Measurements from ENCODE around the gene BRINP1.

Gene BRINP1, protein sequence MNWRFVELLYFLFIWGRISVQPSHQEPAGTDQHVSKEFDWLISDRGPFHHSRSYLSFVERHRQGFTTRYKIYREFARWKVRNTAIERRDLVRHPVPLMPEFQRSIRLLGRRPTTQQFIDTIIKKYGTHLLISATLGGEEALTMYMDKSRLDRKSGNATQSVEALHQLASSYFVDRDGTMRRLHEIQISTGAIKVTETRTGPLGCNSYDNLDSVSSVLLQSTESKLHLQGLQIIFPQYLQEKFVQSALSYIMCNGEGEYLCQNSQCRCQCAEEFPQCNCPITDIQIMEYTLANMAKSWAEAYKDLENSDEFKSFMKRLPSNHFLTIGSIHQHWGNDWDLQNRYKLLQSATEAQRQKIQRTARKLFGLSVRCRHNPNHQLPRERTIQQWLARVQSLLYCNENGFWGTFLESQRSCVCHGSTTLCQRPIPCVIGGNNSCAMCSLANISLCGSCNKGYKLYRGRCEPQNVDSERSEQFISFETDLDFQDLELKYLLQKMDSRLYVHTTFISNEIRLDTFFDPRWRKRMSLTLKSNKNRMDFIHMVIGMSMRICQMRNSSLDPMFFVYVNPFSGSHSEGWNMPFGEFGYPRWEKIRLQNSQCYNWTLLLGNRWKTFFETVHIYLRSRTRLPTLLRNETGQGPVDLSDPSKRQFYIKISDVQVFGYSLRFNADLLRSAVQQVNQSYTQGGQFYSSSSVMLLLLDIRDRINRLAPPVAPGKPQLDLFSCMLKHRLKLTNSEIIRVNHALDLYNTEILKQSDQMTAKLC

DNA sequence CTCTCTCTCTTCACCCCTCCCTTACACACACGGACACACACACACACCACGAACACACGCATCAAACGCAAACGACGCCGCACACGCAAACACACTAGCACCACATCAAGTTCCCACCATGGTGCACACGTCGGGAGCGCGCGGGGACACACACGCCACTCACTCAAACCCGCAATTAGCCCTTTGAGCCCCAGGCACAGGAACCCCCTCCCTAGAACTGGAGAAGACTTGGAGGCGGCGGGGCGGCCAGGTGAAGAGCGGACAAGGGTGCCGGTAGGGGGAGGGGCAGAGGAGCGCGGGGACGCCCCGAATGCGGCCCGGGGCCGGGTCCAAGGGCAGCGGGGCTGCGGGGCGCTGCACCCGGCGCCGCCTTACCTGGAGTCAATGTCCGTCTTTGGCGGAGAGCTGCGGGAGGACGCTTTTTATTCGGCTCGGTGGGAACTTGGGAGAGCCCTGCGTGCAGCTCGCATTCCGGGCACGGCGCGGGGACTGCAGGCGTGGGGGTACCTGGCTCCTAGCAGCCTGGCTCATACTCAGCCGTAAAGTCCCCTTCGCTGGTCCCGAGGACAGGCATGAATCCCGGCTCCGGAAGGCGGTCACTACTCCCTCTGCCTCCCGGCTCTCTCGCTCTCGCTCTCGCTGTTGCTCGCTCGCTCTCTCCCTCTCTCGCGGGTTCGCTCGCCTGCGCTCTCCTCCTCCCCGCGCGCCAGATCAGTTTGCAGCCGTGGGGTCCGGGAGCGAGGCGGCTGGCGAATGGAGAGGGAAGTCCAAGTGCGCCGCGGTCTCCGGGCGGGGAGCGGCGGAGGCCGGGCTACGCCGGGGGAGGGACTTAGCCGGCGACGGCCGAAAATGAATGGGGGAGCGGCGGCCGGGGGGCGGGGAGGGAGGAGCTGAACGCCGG lies at the start of gene BRINP1:
BRINP1 (minus strand) TSS at position 755 of the 901 bp plus-strand sequence. CDS start 56,080 bp downstream, outside the sequence.
- no peak for DNase-seq

DNA sequence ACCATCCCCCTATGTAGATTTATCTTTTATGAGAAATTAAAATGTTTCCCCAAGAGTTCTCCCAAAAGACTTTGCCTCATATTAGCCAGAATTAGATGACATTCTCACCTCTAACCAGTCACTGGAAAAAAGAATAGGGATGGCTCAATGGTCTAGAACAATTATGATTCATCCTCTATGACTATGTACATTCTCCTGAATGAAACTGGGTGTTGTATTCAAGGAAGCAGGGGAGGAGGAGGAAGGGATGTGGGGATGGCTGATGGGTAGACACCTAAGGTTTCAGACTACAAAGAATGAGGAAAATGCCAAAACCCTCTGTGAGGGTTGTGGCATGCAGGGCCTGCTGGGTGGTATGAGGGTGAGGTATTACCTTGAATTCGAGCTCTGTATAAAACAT lies 49.5 kb upstream of the BRINP1 start:
- no peak for DNase-seq

DNA sequence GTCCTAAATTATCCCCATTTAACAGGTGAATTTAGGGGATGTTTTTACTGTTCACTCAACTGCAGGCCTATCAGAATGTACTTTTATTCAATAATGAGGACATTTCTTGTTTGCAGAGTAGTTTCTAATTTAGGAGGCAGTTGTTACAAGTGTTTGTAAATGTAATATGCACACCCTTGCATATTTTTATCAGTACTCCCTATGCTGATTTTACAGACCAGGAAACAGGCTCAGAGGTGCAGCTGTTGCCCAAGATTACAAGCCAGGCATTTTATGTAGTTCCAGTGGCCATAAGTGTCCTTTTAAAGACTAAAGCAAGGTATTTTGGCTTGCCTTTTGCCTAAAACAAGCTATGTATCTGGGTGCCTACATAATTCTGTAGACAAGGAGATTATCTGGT lies 47.6 kb upstream of the BRINP1 start:
- DNase-seq, result no peak

DNA sequence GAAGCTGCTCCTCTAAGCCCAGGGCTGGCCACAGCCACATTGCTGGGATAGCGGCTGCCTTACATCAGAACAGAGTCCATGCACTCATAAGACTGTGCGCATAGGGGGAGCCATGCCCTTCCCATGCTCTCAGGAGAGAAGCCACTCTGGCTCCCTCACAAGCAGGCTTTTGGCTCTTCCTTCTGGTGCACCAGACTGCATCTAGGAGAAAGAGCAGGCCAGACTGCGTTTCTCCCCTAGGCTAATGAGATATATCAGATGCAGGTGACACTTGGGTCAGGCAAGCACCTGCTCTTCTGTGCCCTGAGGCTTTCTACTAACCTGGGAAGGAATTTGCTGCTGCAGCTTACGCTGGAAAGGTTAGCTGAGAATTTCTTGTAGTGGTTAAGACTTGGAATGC lies 43.2 kb upstream of the BRINP1 start:
- no peak for DNase-seq

DNA sequence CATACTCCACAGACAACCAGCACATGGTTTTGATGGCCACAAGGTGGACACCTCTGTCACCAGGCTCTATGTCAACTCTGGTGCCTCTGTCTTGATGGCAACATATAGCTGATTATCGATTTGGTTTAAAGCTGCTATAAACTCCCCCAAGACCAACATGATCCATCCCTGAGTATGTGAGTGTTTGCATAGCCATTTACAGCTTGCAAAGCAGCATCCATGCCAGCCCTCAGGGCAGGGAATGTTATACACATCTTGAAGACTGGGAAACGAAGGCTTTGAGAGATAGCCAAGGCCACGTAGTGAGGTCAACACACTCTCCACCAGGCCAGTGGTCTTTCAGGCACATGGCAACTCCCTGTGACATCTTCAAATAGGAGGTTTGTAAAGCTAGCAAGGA lies 40.3 kb upstream of the BRINP1 start:
- DNase-seq, result no peak

DNA sequence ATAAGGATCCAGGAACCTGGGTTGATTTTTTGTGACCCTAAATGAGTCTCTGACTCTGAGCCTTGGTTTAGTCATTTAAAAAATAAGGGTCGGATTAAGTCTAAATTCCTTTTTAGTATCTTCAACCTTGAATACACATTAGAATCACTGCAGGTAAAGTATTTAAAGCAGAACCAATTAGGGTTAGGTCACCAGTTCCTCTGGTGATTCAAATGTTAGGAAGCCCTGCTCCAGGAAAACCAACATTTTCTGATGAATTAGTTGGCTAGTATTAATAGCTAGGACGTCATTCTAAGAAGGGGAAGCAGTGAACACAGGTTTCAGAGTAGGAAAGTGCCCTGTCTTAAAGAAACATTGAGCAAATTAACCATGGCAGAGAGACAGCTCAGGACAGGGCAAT lies 31.4 kb upstream of the BRINP1 start:
- no peak for DNase-seq

DNA sequence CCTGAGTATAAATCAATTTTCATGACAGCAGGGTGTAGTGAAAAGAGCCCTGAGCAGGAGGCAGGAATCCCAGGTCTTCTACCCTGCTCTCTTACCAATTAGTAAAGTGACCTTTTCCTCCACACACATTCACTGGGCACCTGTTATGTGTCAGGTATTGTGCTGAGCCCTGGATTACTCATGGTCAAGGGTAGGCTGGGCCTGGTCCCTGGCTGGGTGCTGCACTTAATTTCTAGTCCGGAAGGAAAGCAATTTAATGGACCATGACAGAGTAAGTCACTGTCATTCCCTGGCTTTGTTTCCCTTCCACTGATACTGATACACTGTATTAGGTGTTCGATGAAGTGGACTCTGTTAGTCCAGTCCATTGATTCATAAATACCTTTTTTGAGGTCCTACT lies 29.1 kb upstream of the BRINP1 start:
- DNase-seq, result no peak

DNA sequence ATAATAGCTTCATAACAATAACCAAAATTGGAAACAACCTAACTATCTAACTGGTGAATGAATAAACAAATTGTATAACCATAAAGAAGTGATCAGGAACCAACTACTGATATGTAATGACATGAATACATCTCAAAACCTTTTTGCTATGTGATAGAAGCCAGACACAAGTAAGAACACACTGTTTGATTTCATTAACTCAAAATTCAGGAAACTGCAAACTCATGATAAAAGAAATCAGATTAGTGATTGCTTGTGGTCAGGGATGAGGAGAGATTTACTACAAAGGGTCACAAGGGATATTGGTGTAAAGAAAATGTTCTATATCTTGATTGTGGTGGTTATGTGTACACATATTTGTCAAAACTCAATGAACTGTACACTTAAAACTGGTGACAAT lies 22.6 kb upstream of the BRINP1 start:
- DNase-seq, result no peak

DNA sequence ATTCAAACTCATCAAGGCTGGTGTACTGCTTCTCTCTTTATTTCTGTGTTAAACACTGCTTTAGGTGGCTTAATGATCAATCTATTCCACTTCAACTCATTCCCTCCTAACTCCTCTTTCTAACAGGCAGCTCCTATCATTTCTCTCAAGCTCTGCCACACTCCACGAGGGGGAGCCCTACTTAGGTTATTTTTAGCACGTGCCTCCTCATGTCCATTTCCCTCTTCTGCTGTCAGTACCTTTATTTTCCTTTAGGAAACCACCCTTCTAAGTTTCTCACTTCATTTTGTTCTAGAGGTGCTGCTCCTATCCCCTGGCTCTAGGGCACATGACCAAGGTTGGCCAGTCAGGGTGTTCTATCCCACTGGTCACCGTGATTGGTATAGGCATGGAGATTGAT lies 6.7 kb upstream of the BRINP1 start:
- DNase-seq, result no peak

DNA sequence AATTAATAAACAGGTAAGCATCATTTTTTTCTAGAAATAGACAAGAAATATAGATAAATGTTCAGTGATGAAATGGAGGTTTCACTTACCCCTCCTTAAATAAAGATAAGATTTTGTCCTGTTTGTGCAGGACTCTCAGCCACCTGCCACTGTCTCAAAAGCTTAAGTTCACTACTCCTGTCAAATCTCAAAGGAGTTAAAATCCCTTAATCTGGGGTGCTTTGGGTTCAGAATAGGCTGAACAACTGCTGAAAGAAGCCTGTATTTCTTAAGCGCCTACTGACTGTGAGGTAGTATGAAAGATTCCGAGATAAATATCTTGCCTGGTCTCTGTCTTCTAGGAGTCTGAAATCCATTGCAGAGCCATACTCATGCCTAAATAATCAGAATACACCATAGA lies 3.7 kb upstream of the BRINP1 start:
- no peak for DNase-seq

DNA sequence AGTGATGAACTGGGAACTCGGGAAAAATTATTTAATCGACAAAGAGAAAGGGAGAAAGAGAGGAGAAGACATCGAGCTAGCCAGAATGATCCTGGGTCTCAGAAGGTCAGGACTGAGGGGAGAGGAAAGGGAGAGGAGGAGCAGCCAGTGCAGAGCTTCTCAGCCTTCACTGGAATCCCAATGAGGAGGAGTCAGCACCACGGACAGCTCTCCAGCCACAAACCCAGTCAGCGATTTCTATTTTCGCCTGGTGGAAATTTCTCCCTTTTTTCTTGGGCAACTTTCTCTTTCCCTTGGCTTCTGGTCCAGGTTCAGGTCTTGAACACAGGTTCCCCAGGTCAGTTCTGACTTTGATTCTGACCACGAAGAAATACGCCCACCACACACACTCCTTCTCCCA lies 1.6 kb upstream of the BRINP1 start:
- DNase-seq, result no peak

DNA sequence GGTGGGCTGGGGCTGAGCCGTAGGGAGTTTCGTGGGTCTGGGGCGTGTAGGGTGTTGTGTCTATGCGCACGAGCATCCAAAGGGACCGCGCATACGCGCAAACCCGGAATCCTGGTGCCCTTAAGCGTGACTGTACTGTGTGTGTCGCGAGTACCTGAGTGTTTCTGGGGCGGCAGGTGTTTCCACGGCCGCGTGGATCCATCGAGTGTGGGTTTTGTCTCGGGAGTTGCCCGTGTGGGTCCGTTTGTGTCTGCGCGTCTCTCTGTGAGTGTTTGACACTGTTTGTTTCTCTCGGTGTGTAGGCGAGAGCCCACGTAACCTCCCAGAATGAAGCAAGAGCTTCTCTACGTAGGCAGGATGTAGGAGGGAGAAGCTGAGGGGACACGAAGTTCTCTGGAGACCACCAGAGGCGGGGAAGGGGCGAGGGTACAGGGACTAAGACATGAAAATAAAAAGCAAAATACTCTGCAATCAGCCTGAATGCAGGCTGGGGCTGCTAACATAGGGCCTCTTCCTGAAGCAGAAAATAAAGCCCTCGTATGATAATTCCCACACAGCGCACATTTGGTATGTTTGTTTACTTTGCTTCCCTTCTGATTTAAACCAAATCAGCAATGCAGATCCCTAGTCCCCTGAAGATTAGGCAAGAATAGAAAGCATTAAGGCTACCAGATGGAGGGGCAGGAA lies 588 bp upstream of the BRINP1 start:
- no peak for DNase-seq

DNA sequence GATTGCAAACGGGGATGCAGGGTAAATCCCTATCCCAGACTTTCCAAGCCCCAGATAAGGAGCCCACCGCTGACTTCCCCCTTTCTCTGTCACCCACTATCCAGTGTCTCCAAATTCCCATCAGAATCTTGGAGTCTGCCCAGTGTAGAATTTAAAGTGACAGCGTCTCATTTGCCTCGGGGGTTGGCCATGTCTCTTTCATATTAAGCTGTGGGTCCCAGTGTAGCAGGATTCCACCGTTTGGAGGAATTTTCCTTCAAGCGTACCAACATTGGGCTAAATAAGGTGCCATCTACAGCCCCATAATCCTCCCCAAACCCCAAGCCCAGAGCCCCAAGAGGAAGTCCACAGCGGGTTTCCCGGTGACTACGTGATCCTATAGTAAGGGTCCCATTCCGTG lies 1.1 kb downstream of the BRINP1 start:
- no peak for DNase-seq

DNA sequence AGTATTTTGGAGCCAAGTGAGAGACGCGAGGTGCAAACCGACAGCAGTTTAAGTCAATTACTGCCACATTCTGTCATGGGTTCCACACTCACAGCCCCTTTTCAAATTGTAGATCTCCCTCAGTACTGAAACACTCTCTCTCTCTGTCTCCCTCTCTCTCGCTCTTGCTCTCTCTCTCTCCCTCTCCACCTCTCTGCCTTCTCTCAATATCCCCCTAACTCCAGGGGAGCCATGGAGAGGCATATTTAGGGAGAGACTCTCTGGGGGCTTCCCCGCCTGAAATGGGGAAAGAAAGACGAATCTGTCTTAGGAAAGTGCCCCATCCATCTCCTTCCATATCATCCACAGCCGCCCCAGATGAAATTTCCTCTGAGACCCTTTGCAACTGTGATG lies 1.6 kb downstream of the BRINP1 start:
- DNase-seq, result no peak

DNA sequence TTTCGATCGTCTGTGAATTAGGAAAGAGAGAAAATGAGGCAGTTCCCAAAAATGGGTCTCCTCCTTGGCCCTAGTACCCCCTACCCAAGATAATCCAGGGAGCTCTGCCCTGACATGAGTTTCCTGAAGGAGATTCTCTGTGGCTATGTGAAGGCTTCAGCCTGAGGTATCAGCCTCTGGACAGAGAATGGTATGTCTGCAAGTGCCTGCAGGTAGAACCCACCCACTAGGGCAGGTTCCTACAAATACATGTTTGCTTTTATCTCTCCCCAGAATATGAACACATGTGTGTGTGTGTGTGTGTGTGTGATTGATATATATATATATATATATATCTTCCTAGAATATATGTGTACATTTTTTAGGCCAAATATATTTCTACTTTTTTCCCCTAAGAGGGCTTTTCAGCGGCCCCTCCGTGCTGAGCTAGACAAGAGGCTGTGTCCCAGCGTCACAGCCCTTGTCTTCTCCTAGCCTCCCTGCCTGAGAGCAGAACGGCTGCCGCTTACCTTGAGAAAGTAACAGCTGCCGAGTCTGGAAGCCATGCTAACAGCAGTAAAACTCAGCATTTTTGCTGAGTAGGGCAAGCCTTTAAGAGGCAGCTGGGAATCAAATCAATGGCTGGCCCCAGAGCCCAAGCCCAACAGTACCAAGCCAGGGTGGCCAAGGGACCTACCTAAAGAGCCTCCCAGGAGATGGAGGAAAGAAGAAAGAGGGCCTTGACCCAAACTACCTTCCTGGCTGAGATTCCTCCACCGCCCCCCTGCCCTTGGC lies 2.1 kb downstream of the BRINP1 start:
- no peak for DNase-seq

DNA sequence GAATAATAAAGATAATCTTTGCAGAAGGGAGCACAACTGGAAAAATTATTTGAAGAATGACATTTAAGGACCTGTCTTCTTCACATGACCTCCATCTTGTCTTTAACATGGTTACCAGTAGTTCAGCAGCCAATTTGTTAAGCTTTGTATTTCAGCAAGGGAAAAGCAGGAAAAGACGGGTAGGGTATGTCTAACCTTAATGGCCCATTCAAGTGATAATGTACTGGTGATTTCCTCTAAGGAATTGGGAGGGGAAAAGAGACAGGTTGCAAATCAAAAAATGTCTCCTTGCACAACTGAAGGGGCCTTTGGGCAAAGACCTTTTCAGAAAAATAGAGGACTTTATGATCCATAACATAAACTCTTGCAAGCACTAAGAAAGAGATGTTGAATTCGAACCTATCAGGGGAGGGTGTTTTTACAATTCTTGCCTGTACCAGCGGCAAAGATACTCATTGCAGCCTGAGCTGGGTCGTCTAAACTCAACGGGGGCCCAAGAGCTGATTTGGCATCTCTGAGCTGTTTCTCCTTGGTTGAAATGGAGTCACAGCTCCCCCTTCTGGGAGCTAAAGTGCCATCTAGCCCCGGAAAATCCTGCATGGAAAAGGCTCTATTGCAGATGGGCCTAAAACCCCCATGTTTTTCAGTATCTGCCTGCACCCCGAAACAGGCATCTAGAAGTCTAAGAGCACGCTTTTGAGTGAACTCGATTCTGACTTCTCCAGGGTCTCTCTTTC lies 3.8 kb downstream of the BRINP1 start:
- DNase-seq, result no peak

DNA sequence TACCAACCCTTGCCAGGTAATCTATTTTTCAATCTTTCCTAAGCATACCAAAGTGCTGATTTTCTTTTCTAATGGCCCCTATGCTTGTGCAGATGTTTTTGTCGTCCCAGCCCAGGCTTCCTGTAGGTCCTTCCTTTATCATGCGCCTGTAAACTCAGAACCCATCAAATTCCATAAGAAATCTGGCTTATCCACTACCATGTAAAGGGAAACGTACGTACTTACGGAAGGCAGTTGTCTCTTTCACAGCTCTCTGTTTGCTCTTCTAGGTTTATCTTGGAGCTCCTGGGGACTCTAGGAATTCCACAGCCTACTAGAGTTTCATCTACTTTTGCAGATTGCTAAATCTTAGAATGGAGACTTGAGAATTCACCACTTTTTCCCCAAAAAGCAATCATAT lies 9.0 kb downstream of the BRINP1 start:
- no peak for DNase-seq

DNA sequence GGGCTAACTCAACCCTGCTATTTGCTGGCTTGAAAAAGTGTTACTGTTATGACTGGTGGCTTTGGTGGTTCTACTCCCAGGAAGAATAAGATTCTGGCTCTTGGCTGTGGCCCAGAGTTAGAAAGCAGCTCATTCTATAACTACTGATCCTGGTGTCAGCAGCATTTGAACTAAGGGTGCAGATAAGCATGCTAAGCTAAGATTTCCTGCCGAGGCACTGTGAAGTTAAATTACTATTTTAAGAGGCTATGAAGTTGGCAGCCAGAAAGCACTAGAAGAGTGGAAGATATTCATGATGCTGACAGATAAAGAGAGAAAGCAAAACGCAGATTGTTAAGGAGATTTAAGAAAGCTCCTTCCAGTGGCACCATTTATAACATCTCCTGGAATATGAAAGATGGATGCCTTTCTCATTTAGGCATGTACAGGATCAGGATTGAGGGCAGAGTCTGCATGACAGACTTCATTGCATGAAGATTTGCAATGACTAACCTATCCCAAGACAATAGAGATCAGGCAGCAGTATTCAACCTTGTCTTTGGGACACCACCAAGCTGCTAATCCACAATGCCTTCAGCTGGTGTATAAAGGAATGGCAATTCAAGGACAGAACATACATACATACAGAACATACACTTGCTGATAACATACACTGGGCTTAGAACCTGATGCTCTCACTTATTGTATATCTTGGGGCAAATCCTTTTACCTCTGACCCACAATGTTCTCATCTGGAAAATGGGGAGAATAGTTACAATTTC lies 11.7 kb downstream of the BRINP1 start:
- DNase-seq, result no peak

DNA sequence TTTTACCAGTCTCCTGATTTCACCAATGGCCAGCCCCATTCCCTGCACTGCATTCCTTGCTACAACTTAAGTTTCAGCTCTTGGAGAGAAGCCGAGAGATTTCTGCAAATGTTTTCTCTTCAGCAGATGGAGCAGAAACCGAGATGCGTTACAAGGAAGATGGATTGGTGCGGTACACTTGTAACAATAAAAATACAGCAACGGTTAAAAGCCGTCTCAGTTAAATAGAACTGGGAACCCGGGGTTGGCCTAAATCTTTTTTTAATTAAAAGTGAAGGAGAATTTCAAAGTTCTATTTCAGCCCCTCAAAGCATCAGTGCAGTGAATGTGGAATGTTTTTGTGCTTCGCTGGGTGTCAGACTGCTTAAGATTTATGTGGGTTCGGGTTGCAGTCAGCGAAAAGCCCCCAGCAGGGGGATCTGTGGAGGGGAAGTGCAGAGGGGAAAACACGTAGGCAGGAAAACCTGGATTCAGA lies 19.8 kb downstream of the BRINP1 start:
- no peak for DNase-seq

Measured in SHP77 treated with DMSO at 0.1 percent for 48 hours (cell line).